GM12801 (cell line): ENCODE data around the gene TLE5.

Experiments
- TF ChIP-seq, protein P1 (sequence below): IDR thresholded peaks from one replicate; pipeline ENCODE4 v1.5.1; 2011; ENCODE audit warnings: control low read depth; ENCODE audit not compliant: insufficient read length; ENCODE audit errors: extremely low read depth

TLE5 gene

GRCh38 chr19:3049089-3049488 lies 13.2 kb downstream of the TLE5 start:
- TF ChIP-seq, protein P1, sequence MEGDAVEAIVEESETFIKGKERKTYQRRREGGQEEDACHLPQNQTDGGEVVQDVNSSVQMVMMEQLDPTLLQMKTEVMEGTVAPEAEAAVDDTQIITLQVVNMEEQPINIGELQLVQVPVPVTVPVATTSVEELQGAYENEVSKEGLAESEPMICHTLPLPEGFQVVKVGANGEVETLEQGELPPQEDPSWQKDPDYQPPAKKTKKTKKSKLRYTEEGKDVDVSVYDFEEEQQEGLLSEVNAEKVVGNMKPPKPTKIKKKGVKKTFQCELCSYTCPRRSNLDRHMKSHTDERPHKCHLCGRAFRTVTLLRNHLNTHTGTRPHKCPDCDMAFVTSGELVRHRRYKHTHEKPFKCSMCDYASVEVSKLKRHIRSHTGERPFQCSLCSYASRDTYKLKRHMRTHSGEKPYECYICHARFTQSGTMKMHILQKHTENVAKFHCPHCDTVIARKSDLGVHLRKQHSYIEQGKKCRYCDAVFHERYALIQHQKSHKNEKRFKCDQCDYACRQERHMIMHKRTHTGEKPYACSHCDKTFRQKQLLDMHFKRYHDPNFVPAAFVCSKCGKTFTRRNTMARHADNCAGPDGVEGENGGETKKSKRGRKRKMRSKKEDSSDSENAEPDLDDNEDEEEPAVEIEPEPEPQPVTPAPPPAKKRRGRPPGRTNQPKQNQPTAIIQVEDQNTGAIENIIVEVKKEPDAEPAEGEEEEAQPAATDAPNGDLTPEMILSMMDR: no peak

DNA sequence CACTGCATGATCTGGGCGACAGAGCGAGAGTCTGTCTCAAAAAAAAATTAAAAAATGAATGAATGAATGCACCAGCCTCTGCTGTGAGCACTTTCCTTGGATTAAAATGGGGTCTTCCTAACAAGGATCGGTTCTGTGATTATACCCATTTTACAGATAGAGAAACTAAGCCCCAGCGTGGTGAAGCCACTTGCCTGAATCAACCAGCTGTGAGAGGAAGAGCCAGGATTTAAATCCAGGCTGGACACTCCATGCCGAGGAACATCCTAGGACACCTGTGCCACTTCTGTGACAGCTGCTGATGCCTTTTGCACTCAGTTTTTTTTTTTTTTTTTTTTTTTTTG lies 14.1 kb downstream of the TLE5 start:
- TF ChIP-seq, protein P1: no peak

GRCh38 chr19:3047496-3048189 lies 14.7 kb downstream of the TLE5 start:
- TF ChIP-seq, protein P1: no peak

- TF ChIP-seq, protein P1: no peak
Measured at GRCh38 chr19:3046698-3047495, 15.4 kb downstream of the TLE5 start.

DNA sequence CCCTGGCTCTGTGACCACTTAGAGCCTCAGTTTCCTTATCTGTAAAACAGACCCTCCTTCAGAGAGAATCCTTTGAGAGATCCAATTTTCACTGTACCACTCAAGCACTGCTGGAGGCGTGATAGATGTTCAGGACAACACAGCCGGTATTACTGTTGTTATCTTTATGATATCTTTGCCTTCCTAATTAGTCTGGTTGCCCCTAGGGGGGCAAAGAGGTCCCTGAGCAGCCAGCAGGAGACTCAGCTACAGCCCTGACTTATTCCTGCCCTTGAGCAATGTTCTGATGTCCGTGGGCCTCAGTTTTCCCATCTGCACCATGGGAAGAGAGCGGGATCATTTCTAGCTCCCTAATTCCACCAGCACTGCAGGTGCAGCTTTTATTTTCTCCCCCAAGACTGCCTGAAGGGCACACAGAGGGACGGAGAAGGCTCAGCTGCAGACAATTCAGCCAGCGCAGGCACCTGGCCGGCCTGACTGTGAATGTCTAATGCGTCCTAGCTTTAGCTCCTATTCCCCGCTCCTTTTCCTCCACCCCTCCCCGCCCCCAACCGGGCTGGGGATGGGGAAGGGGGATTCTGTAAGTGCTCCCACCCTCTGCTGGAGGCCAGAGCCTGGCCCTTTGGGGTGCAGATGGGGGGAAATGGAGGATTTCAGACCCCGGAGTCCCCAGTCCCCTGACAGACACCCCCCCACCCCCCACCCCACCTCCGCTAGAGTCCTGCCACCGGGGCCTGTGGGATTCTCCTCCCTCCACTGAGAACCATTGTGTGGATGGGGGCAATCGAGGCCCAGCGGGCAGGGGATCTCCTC lies 16.2 kb downstream of the TLE5 start:
- TF ChIP-seq, protein P1: no peak

GRCh38 chr19:3045191-3045590 lies 17.1 kb downstream of the TLE5 start:
- TF ChIP-seq, protein P1: no peak

DNA sequence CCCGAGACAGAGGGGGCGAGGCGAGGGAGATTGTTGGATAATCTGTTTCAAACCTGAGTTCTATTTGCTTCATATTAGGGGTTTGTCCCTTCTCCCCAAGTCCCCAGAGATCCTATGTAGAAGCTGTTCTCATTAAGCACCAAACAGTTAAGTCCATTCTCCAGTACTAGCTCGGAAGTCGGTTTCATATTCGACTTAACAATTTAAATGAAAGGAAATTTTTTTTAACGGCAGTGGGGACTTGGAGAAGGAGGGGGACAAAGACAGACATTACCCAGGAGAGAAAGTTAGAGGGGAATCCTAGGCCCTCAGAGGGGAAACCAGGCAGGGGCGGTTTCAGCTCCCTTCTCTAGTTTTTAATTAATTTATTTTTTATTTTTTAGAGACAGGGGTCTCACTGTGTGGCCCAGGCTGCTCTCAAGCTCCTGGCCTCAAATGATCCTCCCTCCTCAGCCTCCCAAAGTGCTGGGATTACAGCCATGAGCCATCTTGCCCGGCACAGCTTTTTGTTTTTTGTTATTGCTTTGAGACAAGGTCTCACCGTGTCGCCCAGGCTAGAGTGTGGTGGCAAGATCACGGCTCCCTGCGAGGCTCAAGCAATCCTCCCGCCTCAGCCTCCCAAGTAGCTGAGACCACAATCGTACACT lies 19.6 kb downstream of the TLE5 start:
- TF ChIP-seq, protein P1: no peak
